ENCODE results near the gene CENPP. TPM values are rescaled to one million over a fixed set of nuclear protein-coding genes. Genes with fewer than 3 reads are reported as not detected.

Gene CENPP
- total RNA-seq, 4 donors from 2014 or later = 2.9 to 8.3 (median 4.9) TPM

DNA sequence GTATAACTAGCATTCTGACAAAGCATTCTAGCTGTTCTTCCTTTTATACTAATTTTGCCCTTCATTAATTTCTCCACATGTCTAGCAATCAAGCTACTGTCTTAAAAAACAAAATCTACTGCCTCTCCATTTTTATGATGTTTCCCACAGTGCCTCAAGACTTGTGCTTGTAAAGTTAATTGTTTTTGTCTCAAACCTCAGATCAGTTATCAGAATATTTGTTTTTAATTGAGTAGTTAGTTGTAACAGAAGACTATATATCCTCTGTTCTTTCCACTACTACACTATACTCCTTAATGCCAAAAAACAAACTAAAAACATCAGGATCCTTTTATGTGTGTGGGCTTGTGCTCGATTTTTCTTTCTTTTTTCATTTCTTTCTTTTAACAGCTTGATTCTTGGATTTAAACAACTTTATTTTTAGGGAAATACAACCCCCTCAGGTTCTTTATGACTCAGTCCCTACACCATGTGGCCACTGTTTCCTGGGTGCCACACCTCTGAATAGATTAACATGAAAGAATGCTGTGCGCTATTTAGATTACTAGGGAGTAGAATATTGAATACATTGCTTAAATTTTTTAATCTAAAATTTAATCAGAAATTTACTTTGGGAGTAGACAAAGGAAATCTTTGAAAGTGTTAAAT lies 155.4 kb downstream of the CENPP start:
- Histone ChIP-seq H3K27ac (peak overlapping the region; percentile 73 to 78 (median 75)), H3K4me3 (peak overlapping the region in 1 of 2 donors; percentile 4), H3K9me3 (no peaks in the 10 kb centered on the region), H3K4me1 (peaks cover 5 to 63% (median 11%) of the 10 kb centered on the region in 3 donors), H3K27me3 (no peaks in the 10 kb centered on the region), H3K36me3 (no peaks in the 10 kb centered on the region)
- no peak for ATAC-seq
- 10 to 22% methylated on average over 2 of the region's 2 CpGs for WGBS, 2 donors (ENCODE audit: low coverage in 1 of 2)
- TF ChIP-seq EP300 (IDR thresholded peaks at IDR 0.05) (no peak), POLR2A (IDR thresholded peaks at IDR 0.05) (no peak), POLR2AphosphoS5 (IDR thresholded peaks at IDR 0.05) (no peak)
- TF ChIP-seq, protein P1, sequence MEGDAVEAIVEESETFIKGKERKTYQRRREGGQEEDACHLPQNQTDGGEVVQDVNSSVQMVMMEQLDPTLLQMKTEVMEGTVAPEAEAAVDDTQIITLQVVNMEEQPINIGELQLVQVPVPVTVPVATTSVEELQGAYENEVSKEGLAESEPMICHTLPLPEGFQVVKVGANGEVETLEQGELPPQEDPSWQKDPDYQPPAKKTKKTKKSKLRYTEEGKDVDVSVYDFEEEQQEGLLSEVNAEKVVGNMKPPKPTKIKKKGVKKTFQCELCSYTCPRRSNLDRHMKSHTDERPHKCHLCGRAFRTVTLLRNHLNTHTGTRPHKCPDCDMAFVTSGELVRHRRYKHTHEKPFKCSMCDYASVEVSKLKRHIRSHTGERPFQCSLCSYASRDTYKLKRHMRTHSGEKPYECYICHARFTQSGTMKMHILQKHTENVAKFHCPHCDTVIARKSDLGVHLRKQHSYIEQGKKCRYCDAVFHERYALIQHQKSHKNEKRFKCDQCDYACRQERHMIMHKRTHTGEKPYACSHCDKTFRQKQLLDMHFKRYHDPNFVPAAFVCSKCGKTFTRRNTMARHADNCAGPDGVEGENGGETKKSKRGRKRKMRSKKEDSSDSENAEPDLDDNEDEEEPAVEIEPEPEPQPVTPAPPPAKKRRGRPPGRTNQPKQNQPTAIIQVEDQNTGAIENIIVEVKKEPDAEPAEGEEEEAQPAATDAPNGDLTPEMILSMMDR (IDR thresholded peaks at IDR 0.05) = no peak

DNA sequence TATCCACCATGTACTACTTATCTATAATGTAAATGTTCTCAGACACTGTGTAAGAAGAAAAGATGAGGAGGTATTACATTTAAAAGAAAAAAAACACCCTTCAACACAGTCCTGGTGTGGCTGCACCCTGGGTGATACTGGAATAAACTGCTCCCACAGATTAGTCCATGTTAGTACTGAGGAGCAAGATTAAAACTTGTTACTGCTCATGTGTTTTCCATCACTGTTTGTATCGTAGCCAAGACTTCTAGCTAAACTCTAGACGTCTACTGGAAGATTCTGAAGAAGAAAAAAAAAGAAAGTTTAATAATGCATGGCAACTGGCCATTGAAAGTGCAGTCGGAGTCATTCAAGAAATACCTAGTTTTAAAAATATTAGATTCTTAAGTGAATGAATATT lies 156.6 kb downstream of the CENPP start, which contains the start of gene ASPN:
ASPN (minus strand) TSS at position 178 of the 400 bp plus-strand sequence.
- peaks cover 5 to 70% (median 11%) of the 10 kb centered on the region in 3 donors for H3K4me1 ChIP-seq
- peak within 1 kb of the TSS in 1 of 2 donors; percentile 4 for H3K4me3 ChIP-seq
- no peaks in the 10 kb centered on the region for H3K9me3 ChIP-seq
- peak within 1 kb of the TSS; percentile 64 to 78 (median 74) for H3K27ac ChIP-seq
- no peaks in the 10 kb centered on the region for H3K27me3 ChIP-seq
- no peak for ATAC-seq
- TF ChIP-seq, protein P1 (IDR thresholded peaks at IDR 0.05) = no peak
- no peak for TF ChIP-seq EP300 (IDR thresholded peaks at IDR 0.05)
- peak; percentile 41 for TF ChIP-seq POLR2AphosphoS5 (IDR thresholded peaks at IDR 0.05)
- H3K36me3 ChIP-seq = no peaks in the 10 kb centered on the region
- WGBS, 2 donors (ENCODE audit: low coverage in 1 of 2) = 10 to 12% methylated on average over 3 of the region's 3 CpGs

DNA sequence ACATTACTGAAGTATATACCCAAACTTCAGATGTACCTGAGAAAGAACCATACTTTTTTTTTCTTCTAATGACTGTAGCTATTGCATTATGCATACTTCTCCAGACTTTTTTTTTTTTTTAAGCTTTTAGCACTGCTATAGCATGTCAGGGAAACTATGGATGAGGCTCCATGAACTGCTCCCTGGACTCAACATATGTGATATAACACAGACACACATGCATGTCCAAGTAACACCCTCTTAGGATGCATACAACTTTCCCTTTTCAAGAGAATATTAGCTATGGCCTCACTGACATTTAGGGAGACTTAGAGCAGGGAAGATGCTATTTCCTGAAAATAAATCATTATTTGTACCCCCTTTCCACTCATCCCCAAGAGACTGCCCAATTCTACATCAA lies 157.1 kb downstream of the CENPP start:
- Histone ChIP-seq H3K4me1 (peaks cover 5 to 74% (median 11%) of the 10 kb centered on the region in 3 donors), H3K36me3 (no peaks in the 10 kb centered on the region), H3K9me3 (no peaks in the 10 kb centered on the region), H3K4me3 (no peak overlapping the region), H3K27me3 (no peaks in the 10 kb centered on the region), H3K27ac (peak overlapping the region in 2 of 4 donors; percentile 60 to 63)
- ATAC-seq = no peak
- TF ChIP-seq EP300 (IDR thresholded peaks at IDR 0.05) (no peak), POLR2AphosphoS5 (IDR thresholded peaks at IDR 0.05) (no peak), POLR2A (IDR thresholded peaks at IDR 0.05) (no peak)
- TF ChIP-seq, protein P1 (IDR thresholded peaks at IDR 0.05) = no peak

DNA sequence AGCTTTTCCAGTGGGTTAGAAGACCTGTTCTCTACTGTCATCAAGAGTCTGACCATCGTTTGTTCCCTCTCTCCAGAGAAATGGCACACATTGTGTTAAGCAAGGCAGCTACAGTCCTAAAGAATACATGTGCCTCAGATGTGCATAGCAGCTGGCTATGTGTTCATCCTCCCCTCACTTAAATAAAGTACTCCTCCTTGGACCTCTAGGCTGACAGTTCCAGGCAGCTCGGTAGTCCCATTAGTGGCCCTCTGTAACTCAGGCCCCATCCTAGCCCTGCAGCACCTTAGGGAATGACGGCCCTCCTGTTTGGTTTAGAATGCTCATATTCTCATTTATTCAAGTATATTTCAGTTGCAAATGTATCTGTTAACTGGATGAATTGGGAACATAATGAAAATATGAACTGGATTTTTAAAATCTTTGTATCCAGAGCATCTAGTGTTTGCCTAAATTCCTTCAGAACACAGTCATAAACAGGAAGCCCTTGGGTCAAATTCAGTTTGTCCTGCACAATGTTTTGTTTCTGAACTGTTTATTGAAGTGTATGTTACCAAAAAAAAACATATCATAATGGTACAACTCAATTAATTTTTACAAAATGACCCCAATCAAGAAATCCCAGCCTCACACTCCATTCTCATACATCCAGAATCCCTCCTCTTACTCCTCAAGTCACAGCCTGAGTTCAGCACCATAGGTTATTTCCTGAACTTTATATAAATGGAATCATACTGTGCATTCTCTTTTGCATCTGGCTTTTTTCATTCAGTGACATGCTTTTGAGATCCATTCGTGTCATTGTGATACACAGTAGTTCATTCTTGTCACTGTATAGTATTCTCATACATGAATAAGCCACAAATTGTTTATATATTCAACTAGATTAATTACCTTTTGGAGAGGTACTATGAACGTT lies 158.1 kb downstream of the CENPP start:
- peak overlapping the region; percentile 34 to 64 (median 62) for H3K27ac ChIP-seq
- 29 to 37% methylated on average over 4 of the region's 5 CpGs for WGBS, 2 donors (ENCODE audit: low coverage in 1 of 2)

More for the DNA sequence above, 158.1 kb downstream of the CENPP start:
- Histone ChIP-seq H3K4me1 (peaks cover 6 to 81% (median 11%) of the 10 kb centered on the region in 3 donors), H3K9me3 (no peaks in the 10 kb centered on the region), H3K4me3 (no peak overlapping the region), H3K27me3 (no peaks in the 10 kb centered on the region), H3K36me3 (no peaks in the 10 kb centered on the region)
- ATAC-seq = no peak
- TF ChIP-seq POLR2AphosphoS5 (IDR thresholded peaks at IDR 0.05) = peak; percentile 15
- TF ChIP-seq, protein P1 (IDR thresholded peaks at IDR 0.05) = no peak

Data from gastroesophageal sphincter (tissue), 4 donors.